Hepatic stellate cell (primary cell): ENCODE data around the gene ZNF521.

ENCODE experiments used
- DNase-seq: peaks from one replicate; pipeline ENCODE4 v3.0.0; 2011; ENCODE audit warnings: low spot score

Gene ZNF521

GRCh38 chr18:25019931-25020330, 332.0 kb downstream of the ZNF521 start:
- no peak for DNase-seq

GRCh38 chr18:25019086-25019860, 332.7 kb downstream of the ZNF521 start:
- no peak for DNase-seq

GRCh38 chr18:25016666-25017065, 335.3 kb downstream of the ZNF521 start:
- no peak for DNase-seq

- no peak for DNase-seq
These were observed 335.8 kb downstream of the ZNF521 start for GRCh38 chr18:25016181-25016580.
